SU-DHL-6 (cell line): ENCODE measurements around the gene SLC39A11.

Source experiments
- H2AFZ ChIP-seq: fragments of 200-600 bp; sonication (generic); 2 replicates; pipeline ENCODE4 v1.6.1; 2014; ENCODE audit warnings: low read depth, mild to moderate bottlenecking, moderate library complexity, mixed read lengths, antibody characterized with exemption, low read length; ENCODE audit not compliant: severe bottlenecking
- H3F3A ChIP-seq: fragments of 200-600 bp; shearing (Covaris generic); 2 replicates; pipeline ENCODE4 v1.6.0; 2016; ENCODE audit warnings: antibody characterized with exemption, mild to moderate bottlenecking; ENCODE audit not compliant: insufficient read depth
- H3K27ac ChIP-seq: fragments of 200-600 bp; sonication (generic); 2 replicates; pipeline ENCODE4 v1.5.1; 2016; ENCODE audit warnings: low read depth, mild to moderate bottlenecking, low read length, moderate library complexity, mixed read lengths
- H3K27me3 ChIP-seq: fragments of 200-600 bp; sonication (generic), shearing (Covaris generic); 2 replicates; pipeline ENCODE4 v1.6.0; 2014; ENCODE audit warnings: mild to moderate bottlenecking, low read length
- H3K36me3 ChIP-seq: fragments of 200-600 bp; sonication (generic); 2 replicates; pipeline ENCODE4 v1.6.1; 2014; ENCODE audit warnings: mild to moderate bottlenecking, low read length, mixed read lengths
- H3K4me2 ChIP-seq: fragments of 300-600, 200-600 bp; shearing (Covaris generic), sonication (generic); 2 replicates; pipeline ENCODE4 v1.6.0; 2014; ENCODE audit warnings: low read length, low read depth, mild to moderate bottlenecking; ENCODE audit not compliant: poor library complexity, severe bottlenecking
- H3K4me3 ChIP-seq: fragments of 200-600 bp; sonication (generic); 2 replicates; pipeline ENCODE4 v1.5.1; 2014; ENCODE audit warnings: antibody characterized with exemption, low read length, mild to moderate bottlenecking, mixed read lengths; ENCODE audit not compliant: insufficient read depth, poor library complexity, severe bottlenecking
- H3K79me2 ChIP-seq: fragments of 200-600 bp; sonication (generic); 2 replicates; pipeline ENCODE4 v1.6.1; 2014; ENCODE audit warnings: mild to moderate bottlenecking, low read length, moderate library complexity; ENCODE audit not compliant: insufficient read depth
- H3K9ac ChIP-seq: fragments of 200-600 bp; sonication (generic); 2 replicates; pipeline ENCODE4 v1.7.0; 2014; ENCODE audit warnings: mild to moderate bottlenecking, low read length
- H3K9me2 ChIP-seq: fragments of 200-600 bp; sonication (generic); replicated peaks from 2 replicates; pipeline ENCODE4 v1.6.1; 2014; ENCODE audit warnings: low read length; ENCODE audit not compliant: insufficient read depth
- H3K9me3 ChIP-seq: fragments of 200-600 bp; sonication (generic); 2 replicates; pipeline ENCODE4 v1.6.1; 2014; ENCODE audit warnings: low read length, mixed read lengths; ENCODE audit not compliant: insufficient read depth
- H4K20me1 ChIP-seq: fragments of 200-600 bp; sonication (generic); 2 replicates; pipeline ENCODE4 v1.6.1; 2014; ENCODE audit warnings: low read depth, mild to moderate bottlenecking, antibody characterized with exemption, low read length, moderate library complexity, mixed read lengths
- CTCF ChIP-seq: fragments of 200-600 bp; sonication (generic); IDR thresholded peaks from one replicate; pipeline ENCODE4 v1.5.1; 2017; ENCODE audit warnings: antibody characterized with exemption, mild to moderate bottlenecking, low read length, moderate library complexity; ENCODE audit not compliant: insufficient read depth, poor library complexity, severe bottlenecking
- EZH2phosphoT487 ChIP-seq: fragments of 200-600 bp; sonication (generic), shearing (Covaris generic); conservative IDR thresholded peaks from 2 replicates; pipeline ENCODE4 v1.6.1; 2018; ENCODE audit warnings: mild to moderate bottlenecking, antibody characterized with exemption, low read length, moderate library complexity, mixed read lengths

SLC39A11 gene

DNA sequence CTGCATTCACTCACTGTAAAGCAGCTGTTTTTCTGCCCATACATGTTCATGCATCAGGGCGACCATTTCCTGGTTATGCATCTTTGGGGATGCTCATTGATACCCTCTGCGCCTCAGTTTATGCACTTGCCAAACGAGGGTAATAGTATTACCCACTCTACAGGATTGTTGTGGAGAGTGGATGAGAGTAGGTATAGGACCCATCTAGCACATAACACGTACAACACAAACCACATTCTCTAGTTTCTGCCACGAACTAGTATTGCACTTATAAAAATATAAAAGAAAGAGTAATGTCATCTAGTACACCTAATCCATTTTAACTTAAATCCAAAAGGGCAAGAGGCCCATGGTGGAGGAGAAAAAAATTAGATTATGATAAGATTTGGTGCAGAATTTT lies 231.7 kb downstream of the SLC39A11 start:
- H3K9me2 ChIP-seq = no peaks in the 10 kb centered on the region
- H3K9ac ChIP-seq = no peak overlapping the region
- H3F3A ChIP-seq = no peaks in the 10 kb centered on the region
- no peaks in the 10 kb centered on the region for H4K20me1 ChIP-seq
- H3K27ac ChIP-seq = no peak overlapping the region
- TF ChIP-seq CTCF (no peak), EZH2phosphoT487 (no peak)
- no peaks in the 10 kb centered on the region for H3K79me2 ChIP-seq
- no peaks in the 10 kb centered on the region for H3K9me3 ChIP-seq
- no peak overlapping the region for H3K4me2 ChIP-seq
- H3K27me3 ChIP-seq = no peaks in the 10 kb centered on the region
- H2AFZ ChIP-seq = no peak overlapping the region
- H3K4me3 ChIP-seq = no peak overlapping the region
- H3K36me3 ChIP-seq = no peaks in the 10 kb centered on the region

- Histone ChIP-seq H3K4me2 (no peak overlapping the region), H3K9ac (no peak overlapping the region), H4K20me1 (no peaks in the 10 kb centered on the region), H3K4me3 (no peak overlapping the region), H3F3A (no peaks in the 10 kb centered on the region), H3K27me3 (no peaks in the 10 kb centered on the region), H2AFZ (no peak overlapping the region), H3K9me2 (no peaks in the 10 kb centered on the region), H3K9me3 (no peaks in the 10 kb centered on the region), H3K36me3 (no peaks in the 10 kb centered on the region), H3K79me2 (no peaks in the 10 kb centered on the region), H3K27ac (no peak overlapping the region)
- TF ChIP-seq CTCF (no peak), EZH2phosphoT487 (no peak)
These were observed 233.5 kb downstream of the SLC39A11 start for GRCh38 chr17:72858826-72859495.

- H3K27ac ChIP-seq = no peak overlapping the region
- no peak overlapping the region for H3K9ac ChIP-seq
- no peaks in the 10 kb centered on the region for H3K79me2 ChIP-seq
- no peak overlapping the region for H3K4me2 ChIP-seq
- no peaks in the 10 kb centered on the region for H3K9me2 ChIP-seq
- no peaks in the 10 kb centered on the region for H3K36me3 ChIP-seq
- no peaks in the 10 kb centered on the region for H3K27me3 ChIP-seq
- no peak overlapping the region for H3K4me3 ChIP-seq
- no peak overlapping the region for H2AFZ ChIP-seq
- H3K9me3 ChIP-seq = no peaks in the 10 kb centered on the region
- no peaks in the 10 kb centered on the region for H4K20me1 ChIP-seq
- TF ChIP-seq EZH2phosphoT487 = no peak
- no peak for TF ChIP-seq CTCF
- H3F3A ChIP-seq = no peaks in the 10 kb centered on the region
These were observed 238.8 kb downstream of the SLC39A11 start for GRCh38 chr17:72853440-72854415.
